ENCODE measurements around the gene YBX1.
"Not testable (repeated sequence)": the region's sequence is repeated elsewhere in the genome, so short reads cannot be mapped to it uniquely, and the experiment has no call there.

YBX1 gene

DNA sequence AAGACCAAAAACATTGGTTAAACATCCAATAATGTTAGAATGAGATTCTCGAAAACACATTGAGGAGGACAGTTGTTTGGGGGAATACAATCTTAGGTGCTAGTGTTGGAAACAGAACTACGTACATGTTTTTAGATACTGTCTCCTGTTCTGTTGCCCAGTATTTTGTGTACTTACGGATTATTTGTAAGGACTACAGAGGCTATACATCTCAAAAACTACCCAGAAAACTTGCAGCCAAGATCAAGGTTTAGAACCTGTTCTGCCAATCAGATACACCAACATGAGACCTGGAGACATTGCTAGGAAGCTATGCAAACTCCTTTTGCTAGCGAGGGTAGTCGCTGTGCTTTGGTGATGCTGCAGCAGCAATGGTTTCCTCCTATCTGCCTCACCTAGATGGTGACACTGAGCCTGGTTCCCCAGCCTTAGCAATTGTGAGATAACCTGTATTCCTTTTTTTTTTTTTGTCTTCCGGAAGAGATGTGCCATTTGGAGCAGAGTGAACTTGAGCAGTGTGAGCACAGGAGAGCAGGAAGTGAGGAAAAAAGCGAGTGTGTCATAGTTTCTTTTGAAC, 21.8 kb downstream of the YBX1 start:
- no peak overlapping the region for H3K4me3 ChIP-seq (ENCODE audit: low read depth, low read length)
- TF ChIP-seq, protein P1, sequence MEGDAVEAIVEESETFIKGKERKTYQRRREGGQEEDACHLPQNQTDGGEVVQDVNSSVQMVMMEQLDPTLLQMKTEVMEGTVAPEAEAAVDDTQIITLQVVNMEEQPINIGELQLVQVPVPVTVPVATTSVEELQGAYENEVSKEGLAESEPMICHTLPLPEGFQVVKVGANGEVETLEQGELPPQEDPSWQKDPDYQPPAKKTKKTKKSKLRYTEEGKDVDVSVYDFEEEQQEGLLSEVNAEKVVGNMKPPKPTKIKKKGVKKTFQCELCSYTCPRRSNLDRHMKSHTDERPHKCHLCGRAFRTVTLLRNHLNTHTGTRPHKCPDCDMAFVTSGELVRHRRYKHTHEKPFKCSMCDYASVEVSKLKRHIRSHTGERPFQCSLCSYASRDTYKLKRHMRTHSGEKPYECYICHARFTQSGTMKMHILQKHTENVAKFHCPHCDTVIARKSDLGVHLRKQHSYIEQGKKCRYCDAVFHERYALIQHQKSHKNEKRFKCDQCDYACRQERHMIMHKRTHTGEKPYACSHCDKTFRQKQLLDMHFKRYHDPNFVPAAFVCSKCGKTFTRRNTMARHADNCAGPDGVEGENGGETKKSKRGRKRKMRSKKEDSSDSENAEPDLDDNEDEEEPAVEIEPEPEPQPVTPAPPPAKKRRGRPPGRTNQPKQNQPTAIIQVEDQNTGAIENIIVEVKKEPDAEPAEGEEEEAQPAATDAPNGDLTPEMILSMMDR (IDR thresholded peaks at IDR 0.05; ENCODE audit: low read depth, low read length, missing control alignments), result no peak
- DNase-seq (ENCODE audit: low read depth), result no peak

- not testable (repeated sequence) for H3K4me3 ChIP-seq (ENCODE audit: low read depth, low read length); DNase-seq (ENCODE audit: low read depth)
Observed at GRCh38 chr1:42712808-42713207, 30.6 kb downstream of the YBX1 start.

- TF ChIP-seq, protein P1 (IDR thresholded peaks at IDR 0.05; ENCODE audit: low read depth, low read length, missing control alignments), result no peak
- H3K4me3 ChIP-seq (ENCODE audit: low read depth, low read length), result no peak overlapping the region
- no peak for DNase-seq (ENCODE audit: low read depth)
Observed at GRCh38 chr1:42713293-42713692, 31.1 kb downstream of the YBX1 start.

DNA sequence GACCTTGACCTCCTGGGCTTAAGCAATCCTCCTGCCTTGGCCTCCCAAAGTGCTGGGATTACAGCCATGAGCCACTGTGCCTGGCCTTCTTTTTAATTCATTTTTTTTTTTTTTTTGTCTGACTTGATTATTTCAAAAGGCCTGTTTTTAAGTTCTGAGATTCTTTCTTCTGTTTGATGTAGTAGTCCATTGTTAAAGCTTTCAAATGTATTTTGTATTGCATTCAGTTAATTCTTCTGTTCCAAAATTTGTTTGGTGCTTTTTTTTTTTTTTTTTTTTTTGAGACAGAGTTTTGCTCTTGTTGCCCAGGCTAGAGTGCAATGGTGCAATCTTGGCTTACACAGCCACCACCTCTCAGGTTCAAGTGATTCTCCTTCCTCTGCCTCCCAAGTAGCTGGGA, 32.2 kb downstream of the YBX1 start:
- H3K4me3 ChIP-seq (ENCODE audit: low read depth, low read length), result not testable (repeated sequence)

GRCh38 chr1:42720868-42721267, 38.6 kb downstream of the YBX1 start:
- DNase-seq (ENCODE audit: low read depth), result no peak
- TF ChIP-seq, protein P1 (IDR thresholded peaks at IDR 0.05; ENCODE audit: low read depth, low read length, missing control alignments), result no peak
- no peak overlapping the region for H3K4me3 ChIP-seq (ENCODE audit: low read depth, low read length)

More for the DNA sequence above, 32.2 kb downstream of the YBX1 start:
- DNase-seq (ENCODE audit: low read depth), result not testable (repeated sequence)

- H3K4me3 ChIP-seq (ENCODE audit: low read depth, low read length), result no peak overlapping the region
- TF ChIP-seq, protein P1 (IDR thresholded peaks at IDR 0.05; ENCODE audit: low read depth, low read length, missing control alignments), result no peak
- no peak for DNase-seq (ENCODE audit: low read depth)
Observed at GRCh38 chr1:42721926-42722325, 39.7 kb downstream of the YBX1 start.

DNA sequence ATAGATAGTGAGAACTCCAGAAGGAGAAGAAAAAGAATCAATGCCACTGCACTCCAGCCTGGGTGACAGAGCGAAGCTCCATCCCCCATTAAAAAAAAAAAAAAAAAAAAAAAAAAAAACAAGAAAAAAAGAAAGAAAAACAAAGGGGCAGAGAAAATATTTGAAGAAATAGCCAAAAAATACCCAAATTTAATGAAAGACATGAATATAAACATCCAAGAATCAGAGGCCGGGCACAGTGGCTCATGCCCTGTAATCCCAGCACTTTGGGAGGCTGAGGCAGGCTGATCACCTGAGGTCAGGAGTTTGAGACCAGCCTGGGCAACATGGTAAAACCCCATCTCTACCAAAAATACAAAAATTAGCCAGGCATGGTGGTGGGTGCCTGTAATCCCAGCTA, 40.2 kb downstream of the YBX1 start:
- not testable (repeated sequence) for DNase-seq (ENCODE audit: low read depth); H3K4me3 ChIP-seq (ENCODE audit: low read depth, low read length)

DNA sequence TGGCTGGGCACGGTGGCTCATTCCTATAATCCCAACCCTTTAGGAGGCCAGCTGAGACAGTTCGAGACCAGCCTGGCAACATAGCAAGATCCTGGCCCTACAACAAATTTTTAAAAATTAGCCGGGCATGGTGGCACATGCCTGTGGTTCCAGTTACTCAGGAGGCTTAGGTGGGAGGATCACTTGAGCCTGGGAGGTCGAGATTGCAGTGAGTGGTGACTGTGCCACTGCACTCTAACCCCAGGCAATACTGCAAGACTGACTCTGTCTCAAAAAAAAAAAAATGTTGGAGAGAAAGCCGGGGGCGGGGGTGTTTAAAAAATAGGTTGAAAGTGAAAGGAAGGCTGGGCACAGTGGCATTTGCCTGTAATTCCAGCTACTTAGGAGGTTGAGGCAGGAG, 41.3 kb downstream of the YBX1 start:
- no peak for DNase-seq (ENCODE audit: low read depth)
- no peak overlapping the region for H3K4me3 ChIP-seq (ENCODE audit: low read depth, low read length)
- TF ChIP-seq, protein P1 (IDR thresholded peaks at IDR 0.05; ENCODE audit: low read depth, low read length, missing control alignments), result no peak

GRCh38 chr1:42725820-42726219, 43.6 kb downstream of the YBX1 start:
- not testable (repeated sequence) for H3K4me3 ChIP-seq (ENCODE audit: low read depth, low read length); DNase-seq (ENCODE audit: low read depth)
